CD4-positive, alpha-beta T cell treated with Interleukin-4 for 4 hours (primary cell): ENCODE measurements around the gene KLF5.
"Not testable (repeated sequence)": the region's sequence is repeated elsewhere in the genome, so short reads cannot be mapped to it uniquely, and the experiment has no call there.

Experiments used
- DNase-seq: peaks from one replicate; pipeline ENCODE4 v3.0.0-alpha.2; 2020

Gene KLF5

DNA sequence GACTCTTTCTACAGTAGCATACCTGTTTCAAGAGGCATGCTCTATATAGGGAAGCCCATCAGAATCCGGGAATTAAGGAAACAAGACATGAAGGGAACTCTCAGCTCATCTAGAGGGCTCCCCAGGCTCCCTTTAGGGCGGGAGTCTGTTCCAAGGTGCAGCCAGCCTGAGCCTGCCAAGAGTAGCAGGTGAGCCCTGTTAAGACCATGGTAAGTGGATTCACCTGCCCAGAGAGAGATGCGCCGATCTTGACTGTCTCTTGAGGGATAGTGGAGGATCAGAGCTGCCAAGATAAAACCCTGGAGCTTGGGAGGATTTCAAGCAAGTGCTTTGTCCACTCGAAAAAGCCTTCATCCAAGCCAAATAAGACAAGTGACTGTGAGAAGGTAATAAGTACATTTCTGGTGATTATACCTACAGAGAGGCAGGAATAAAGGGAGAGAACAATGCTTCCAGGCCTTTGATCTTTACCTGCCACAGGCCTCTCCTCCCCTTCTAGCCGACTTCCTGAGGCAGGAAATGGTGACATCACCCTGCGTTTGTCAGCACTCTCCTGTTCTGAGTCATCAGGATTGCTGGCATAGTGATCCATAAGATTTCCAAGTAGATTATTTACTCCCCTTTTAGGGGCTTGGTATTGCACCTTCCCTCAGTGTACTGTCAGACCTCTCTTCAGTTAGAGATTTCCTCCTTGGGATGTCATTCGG, 31.5 kb downstream of the KLF5 start:
- DNase-seq: peak; percentile 5

DNA sequence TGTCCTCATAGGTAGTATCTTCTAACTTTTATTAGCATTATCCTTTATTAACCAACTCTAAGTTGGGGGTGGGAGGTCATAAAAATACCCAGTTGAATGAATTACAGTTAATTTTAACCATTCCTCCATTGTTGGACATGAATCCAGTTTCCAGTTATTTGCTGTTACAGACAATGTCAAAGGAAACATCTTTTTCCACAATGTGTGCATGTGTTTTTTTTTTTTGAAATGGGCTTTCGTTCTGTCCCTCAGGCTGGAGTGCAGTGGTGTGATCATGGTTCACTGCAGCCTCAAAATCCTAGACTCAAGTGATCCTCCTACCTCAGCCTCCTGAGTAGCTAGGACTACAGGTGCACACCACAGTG, 32.0 kb downstream of the KLF5 start:
- DNase-seq: no peak

DNA sequence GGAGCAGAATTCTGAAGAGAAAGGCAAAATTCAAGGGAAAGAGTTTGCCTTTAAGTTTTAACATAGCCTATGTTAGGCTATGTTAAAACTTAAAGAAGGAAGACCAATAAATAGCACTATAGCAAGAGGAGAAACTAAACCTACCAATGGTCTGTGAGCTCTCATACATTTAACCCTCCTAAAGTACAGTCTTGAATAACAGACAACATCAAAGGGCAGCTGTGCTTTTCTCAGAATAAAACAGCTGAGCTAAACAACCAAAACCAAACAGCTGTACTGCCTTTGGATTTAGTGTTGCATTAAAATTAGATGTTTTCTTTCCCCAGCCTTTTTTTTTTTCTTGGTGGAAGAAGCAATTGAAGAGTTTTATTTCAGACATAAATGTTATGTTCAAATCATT, 34.0 kb downstream of the KLF5 start:
- no peak for DNase-seq

DNA sequence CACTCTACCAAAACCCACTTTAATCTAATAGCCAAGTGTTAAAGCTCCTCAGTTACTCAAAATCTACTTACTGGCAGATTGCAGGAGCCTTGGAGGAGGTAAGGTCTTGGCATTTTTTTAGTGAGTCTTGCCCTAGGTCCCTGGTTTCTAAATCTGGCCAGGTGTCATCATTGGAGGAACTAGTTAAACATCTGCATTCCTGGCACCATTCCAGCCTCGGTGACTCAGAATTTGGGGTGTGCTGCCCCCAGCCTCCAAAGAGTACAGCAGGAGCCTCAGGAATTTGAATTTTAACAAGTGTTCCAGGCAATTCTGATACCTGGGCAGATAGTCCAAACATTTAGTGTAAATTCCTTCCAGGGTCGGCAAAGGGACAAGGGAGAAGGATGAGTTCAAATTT, 37.4 kb downstream of the KLF5 start:
- DNase-seq: no peak

DNA sequence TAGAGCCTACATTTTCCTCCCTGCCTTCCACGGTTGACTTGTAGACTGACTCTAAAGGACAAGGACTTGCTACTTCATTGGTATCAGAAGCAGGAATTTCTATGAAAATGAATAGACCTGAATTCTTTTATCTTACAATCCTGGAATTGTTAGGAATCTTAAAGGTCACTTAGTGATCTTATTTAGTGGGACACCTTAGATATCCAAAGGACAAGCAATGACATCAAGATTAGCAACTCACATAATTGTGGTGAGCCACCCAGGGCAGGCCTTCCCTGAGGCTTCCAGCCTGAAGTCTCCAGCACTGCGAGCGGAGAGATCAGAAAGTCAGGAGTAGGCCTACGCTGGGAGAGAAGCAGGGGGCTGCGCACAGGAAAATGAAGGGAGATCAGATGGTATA, 37.8 kb downstream of the KLF5 start:
- no peak for DNase-seq

DNA sequence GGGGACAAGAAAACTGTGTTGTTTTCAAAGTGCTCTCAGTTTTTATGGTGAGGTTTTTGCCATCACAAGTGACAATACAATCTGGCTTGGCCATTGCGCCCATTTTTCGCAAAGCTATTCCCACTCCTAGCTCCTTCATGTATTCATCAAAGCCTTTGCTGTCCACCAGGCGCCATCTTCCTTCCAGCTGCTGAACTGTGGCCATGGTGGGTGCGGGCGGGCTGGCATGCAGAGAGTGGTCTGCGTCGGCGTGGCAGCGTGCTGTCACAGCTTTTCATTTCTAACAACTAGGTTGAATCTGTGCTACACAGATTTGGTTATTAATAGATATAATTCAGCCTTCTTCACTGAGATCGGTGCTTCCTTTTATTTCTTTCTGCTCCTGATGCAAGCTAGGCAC, 42.0 kb downstream of the KLF5 start:
- DNase-seq: not testable (repeated sequence)

DNA sequence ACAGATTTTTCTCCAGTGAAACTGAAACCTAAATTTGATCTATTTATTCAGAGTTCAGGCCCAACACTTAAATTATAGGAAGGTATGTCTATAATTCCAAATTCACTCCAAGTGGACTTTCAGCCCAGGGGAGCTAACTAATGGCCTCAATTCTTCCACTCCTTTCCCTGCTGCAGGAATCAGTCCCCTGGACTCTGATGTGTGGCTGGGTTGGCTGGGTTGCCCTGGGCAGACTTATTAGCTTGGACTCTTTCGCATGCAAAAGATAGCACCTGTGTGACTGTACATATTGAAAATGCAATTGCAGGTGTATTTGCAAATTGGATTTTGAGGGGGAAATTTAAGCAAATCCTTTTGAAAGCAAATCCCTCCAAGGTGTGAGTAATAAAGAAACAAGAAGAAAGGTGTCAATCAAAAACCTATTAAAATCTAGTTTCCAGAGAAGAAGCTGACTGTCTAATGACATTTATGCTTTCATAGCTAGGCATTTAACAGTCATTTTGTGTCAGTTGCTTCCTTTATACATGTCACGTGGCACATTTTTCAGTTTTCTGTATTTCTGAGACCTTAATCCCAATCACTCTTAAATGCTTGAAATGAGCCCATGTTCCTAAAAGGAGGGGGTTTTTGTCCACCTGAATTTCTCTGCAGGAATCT, 42.7 kb downstream of the KLF5 start:
- no peak for DNase-seq

DNA sequence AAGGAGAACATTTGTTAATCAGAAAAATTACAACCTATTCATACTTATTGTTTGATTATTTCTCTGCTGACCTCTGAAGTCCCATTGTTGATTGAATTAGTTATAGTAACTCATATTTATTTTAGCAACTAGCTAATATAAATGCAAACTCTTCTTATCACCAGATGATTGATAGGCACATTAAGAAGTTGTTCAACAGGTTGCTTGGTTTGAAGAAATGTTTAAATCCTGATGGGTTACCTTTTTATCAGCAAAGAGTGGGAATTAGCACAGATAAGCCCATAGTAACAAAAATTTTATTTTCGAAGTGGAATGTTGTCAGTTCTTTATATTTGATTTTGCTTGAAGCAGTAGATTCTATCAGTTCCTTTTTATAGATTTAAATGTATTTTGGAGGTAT, 44.4 kb downstream of the KLF5 start:
- no peak for DNase-seq

DNA sequence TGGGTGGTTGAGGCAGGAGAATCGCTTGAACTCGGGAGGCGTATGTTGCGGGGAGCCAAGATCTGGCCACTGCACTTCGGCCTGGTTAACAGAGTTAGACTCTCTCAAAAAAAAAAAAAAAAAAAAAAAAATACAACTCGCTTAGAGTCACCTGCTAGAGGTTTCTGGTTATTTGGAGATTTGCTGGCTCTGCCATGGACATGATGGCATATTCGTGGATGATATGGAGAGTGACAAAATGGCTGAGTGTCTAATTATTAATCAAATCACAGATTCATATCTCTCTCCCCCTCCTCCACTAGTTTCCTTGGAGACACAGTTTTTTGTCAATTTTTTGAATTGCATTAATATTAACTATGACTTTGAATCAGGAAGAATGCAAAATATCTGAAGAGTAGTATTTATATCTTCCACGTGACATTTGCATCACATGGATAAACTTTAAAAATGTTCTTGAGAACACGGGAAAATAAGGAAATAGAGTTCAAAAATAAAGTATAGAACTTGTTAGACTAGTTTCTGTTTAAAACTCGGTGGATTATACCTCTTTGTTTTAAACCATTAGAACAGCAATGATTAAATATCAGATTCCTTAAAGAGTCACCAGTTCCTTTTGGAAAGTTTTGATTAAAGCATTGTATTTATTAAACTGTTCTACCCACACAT, 47.8 kb downstream of the KLF5 start:
- no peak for DNase-seq

DNA sequence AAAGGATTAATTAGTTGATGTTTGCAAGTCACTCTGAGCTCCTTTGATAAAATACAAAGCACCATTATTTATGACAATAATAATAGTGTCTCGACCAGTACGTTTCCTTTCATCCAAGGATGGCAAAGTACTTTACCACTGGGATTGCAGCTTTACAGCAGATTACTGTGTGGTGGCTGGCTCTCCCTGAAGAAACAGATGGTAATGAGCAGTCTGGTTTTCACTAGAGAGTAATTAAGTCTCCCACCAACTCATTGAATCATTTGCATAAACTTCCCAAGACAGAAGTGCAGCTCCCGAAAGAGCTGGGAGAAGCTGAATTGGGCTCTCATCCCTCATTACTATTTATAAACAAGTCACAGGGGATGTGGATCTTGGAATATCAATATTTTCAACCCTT, 48.7 kb downstream of the KLF5 start:
- no peak for DNase-seq

DNA sequence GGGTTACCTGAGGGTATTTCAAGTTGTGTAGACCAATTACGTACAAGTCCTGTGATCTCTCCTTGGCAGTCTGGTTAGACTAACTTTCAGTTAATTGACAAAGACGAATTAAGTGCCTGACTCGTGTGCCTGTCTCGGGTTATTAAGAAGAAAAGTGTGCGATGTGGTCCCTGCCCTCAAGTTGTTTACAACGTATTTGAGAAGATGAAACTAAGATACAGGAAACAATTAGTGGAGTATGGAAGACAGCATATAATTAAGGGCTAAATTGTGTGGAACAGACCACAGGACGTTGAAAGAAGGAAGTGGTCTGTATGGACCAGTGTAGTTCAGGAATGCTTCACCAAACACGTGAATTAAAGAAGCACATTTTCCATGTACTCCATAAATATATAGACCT, 49.2 kb downstream of the KLF5 start:
- DNase-seq: no peak

DNA sequence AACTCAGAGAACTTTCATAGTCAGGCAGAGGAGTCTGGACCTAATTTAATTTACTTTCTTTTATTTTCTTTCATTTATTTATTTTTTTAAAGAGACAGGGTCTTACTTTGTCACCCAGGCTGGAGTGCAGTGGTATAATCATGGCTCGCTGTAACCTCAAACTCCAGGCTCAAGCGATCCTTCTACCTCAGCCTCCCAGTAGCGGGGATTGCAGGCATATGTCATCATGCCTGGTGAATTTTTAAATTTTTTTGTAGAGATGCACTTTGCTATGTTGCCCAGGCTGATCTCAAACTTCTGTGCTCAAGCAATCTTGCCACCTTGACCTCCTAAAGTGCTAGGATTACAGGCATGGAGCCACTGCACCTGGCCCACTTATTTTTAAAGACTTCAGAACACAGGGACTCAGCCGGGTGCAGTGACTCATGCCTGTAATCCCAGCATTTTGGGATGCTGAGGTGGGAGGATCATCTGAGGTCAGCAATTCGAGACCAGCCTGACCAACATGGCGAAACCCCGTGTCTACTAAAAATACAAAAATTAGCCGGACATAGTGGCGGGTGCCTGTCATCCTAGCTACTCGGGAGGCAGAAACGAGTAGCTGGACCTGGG, 50.6 kb downstream of the KLF5 start:
- no peak for DNase-seq

DNA sequence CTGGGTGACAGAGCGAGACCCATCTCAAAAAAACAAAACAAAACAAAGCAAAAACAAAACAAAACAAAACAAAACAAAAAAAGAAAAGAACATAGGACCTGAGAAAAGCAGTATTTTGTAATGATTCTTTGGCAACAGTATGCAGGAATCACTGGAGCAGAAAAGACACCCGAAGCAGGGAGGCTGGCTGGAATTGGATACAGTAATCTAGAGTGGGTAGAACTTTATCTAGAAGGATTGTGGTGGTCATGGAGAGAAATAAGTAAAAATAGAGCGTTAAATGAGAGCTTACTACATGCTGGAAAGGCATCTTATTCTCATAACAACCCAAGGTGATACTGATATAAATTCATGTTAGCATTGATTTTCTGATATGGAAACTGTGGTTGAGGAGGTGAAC, 51.2 kb downstream of the KLF5 start:
- DNase-seq: no peak

DNA sequence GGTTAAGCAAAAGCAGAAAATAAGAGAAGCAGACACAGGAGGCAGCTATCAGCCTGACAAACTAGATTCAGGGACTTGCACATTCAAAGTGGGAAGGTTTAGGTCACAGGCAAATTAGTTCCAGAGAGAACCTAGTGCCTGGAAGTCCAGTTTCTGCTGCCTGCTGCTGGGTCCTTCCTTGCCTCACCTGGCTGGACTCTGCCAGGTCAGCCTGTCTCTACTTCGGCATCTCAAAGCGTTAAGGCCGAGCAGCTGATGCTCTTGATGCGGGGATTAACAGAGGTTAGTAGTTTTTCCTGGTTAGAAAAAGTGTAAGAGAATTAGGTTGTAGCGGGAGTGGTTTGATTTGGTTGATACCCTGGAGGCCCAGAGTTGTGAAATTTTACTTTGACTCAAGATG, 52.0 kb downstream of the KLF5 start:
- DNase-seq: no peak

DNA sequence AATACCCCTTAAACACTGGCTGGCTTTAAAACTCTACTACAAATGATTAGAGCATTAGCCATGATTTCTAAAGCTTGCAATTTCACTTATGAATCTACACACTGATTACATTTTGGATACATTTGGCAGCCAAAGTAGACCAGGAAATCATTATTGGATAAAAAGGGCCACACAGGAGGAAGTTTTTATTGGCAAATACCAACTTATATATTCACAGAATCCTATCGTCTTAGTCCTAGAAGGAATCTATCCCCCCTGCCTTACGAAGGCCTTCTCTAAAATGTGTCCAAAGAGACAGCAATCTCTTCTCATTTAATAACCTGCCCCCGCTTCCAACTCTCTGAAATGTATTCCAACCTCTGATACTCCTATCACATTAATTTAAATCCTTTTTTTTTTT, 52.5 kb downstream of the KLF5 start:
- no peak for DNase-seq

DNA sequence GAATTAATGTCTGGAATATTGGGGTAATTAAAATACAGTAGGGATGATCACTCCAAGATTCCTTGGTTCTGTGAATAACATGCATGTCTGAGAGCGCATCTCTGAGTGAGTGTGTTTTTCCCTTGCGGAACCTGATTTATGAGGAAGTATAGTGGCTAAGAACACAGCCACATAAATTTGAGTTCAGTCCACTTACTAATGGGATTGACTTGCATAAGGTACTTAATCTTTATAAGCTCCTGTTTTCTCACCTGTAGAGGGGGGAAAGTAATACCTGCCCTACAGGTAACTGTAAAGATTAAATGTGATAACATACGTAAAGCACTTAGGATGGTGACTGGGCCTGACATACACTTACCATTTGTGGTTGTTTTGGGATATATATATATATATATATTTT, 60.8 kb downstream of the KLF5 start:
- DNase-seq: no peak
